GM21360 (cell line): ENCODE data around the gene MED25.

Experiments
- ATAC-seq: cut with Tn5 transposase; IDR thresholded peaks from one replicate; pipeline ENCODE4 v1.9.1; 2021; ENCODE audit warnings: mild to moderate bottlenecking, moderate library complexity; ENCODE audit not compliant: unreplicated experiment

The MED25 gene

DNA sequence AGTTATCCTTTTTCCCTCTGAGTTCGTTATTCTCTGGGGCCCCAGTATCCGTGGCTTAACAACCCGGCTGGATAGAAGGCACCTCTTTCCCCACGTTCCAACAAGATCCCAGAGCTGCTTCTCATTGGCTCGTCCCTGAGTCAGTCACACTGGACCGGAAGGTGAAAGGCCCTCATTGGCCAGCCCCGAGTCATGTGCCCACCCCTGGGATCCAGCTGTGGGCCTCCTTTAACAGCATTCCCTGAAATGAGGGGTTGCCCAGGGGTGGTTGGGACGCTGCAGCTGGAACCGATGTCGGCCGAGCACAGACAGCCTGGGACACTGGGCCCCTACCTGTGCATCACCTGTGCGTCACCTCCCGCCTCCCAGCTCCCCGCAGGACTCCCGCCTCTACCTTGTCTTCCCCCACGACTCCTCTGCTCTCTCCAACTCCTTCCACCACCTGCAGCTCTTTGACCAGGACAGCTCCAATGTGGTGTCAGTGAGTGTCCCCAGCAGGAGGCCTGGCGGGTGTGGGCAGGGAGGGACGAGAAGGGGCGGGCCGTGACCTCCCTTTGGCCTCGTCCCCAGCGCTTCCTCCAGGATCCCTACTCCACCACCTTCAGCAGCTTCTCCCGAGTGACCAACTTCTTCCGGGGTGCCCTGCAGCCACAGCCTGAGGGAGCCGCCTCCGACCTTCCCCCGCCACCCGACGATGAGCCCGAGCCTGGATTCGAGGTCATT is 63.7 kb downstream of the MED25 start:
- no peak for ATAC-seq

DNA sequence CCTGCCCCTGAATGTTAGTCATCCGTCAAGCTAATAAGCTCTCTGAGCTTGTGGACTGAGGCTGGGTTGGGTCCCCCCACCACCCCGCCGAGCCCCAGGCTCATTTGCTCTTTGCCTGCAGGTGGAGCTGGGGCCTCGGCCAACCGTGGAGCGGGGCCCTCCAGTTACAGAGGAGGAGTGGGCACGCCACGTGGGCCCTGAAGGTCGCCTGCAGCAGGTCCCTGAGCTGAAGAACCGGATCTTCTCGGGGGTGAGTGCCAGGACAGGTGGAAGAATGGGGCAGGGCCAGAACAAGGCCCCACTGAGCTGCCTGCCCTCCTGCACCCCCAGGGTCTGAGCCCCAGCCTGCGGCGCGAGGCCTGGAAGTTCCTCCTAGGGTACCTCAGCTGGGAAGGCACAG is 64.6 kb downstream of the MED25 start:
- ATAC-seq = no peak

DNA sequence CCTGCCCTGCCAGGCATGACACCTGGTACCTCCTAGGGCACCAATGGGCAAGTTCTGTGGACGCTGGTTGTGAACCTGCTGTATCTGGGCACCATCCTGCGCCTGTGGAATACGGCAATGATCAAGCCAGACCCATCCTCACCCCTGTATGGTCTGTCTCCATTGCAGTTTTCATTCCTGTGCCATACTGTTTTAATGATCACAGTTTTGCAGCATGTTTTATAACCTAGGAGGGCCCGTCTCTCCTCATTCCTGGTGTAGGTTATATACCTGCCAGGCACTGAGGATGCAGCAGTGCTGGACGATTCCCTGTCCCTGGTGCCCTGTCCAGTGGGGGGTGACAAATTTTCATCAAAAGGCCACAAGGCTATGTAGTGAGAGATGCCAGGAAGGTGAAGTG is 65.0 kb downstream of the MED25 start:
- ATAC-seq = no peak

DNA sequence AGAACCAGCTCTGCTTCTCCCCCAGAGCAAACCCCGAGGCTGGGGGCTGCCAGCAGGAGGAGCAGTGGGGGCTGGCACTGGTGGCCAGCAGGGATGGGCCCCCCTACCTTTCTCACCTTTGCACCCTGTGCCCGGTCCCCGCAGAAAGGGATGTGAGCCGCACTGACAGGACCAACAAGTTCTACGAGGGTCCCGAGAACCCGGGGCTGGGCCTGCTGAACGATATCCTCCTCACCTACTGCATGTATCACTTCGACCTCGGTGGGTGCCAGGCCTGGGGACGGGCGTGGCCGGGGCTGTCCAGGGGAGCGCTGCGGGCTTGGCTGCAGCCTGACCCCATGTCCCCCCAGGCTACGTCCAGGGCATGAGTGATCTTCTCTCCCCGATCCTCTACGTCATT is 66.0 kb downstream of the MED25 start:
- ATAC-seq = no peak

DNA sequence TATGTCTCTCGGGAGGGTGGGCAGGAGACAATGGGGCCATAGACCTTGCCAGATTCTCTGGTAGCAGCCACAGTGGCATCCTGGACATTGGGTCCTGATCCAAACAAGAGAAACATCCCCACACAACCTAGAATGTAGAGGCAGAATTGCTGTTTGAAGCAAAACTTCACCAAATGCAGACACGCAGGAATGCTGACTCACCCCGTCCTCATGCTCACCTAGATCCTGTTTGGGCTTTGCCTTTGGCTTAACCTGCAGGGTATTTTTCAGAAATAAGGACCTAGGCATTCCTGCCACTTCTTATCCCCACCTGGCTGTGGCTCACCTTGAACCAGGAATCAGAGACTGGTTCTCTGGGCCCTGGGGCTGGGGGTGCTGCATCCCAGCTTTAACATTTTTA is 66.7 kb downstream of the MED25 start:
- ATAC-seq = no peak
